RWPE2 (cell line): ENCODE data around the gene HPF1.
"Not testable (repeated sequence)": the region's sequence is repeated elsewhere in the genome, so short reads cannot be mapped to it uniquely, and the experiment has no call there.

Experiments used
- ATAC-seq: fragments of 200-7000 bp; cut with Tn5 transposase; 3 replicates; pipeline ENCODE4 v1.9.1; 2021; ENCODE audit warnings: low read depth
- DNase-seq: peaks from one replicate; pipeline ENCODE4 v3.0.0-alpha.2; 2020; ENCODE audit warnings: low spot score
- H3K27ac ChIP-seq: fragments of 450-650 bp; 2 replicates; pipeline ENCODE4 v1.5.1; 2017; ENCODE audit warnings: mild to moderate bottlenecking; ENCODE audit not compliant: poor library complexity, severe bottlenecking
- H3K27me3 ChIP-seq: fragments of 250-450 bp; sonication (Bioruptor Pico); 2 replicates; pipeline ENCODE4 v1.5.1; 2021; ENCODE audit warnings: mild to moderate bottlenecking, moderate library complexity; ENCODE audit not compliant: insufficient read depth, poor library complexity, severe bottlenecking
- H3K36me3 ChIP-seq: fragments of 250-450 bp; sonication (Bioruptor Pico); 2 replicates; pipeline ENCODE4 v1.5.1; 2020; ENCODE audit warnings: low read depth, mild to moderate bottlenecking, moderate library complexity
- H3K4me1 ChIP-seq: fragments of 250-450 bp; sonication (Bioruptor Pico); 2 replicates; pipeline ENCODE4 v1.5.1; 2021; ENCODE audit warnings: mild to moderate bottlenecking, moderate library complexity; ENCODE audit not compliant: insufficient read depth, poor library complexity, severe bottlenecking
- H3K4me3 ChIP-seq: fragments of 250-450 bp; sonication (Bioruptor Pico); 2 replicates; pipeline ENCODE4 v1.5.1; 2021; ENCODE audit warnings: mild to moderate bottlenecking, moderate library complexity; ENCODE audit not compliant: severe bottlenecking
- H3K9me3 ChIP-seq: fragments of 250-450 bp; sonication (Bioruptor Pico); 2 replicates; pipeline ENCODE4 v1.5.1; 2021; ENCODE audit warnings: mild to moderate bottlenecking, moderate library complexity; ENCODE audit not compliant: severe bottlenecking
- CTCF ChIP-seq: fragments of 450-650 bp; IDR thresholded peaks from one replicate; pipeline ENCODE4 v1.5.1; 2017; ENCODE audit warnings: mild to moderate bottlenecking, moderate library complexity; ENCODE audit not compliant: poor library complexity, severe bottlenecking

HPF1 gene

GRCh38 chr4:169756971-169757574 lies 671 bp downstream of the HPF1 start:
- Histone ChIP-seq H3K9me3 (no peaks in the 10 kb centered on the region), H3K36me3 (peaks cover 13% of the 10 kb centered on the region), H3K4me3 (peak overlapping the region; percentile 56), H3K4me1 (peaks cover 7% of the 10 kb centered on the region), H3K27ac (peak overlapping the region; percentile 39), H3K27me3 (no peaks in the 10 kb centered on the region)
- no peak; the same call in 2 of the 3 replicates for ATAC-seq
- DNase-seq, result no peak
- no peak for TF ChIP-seq CTCF

GRCh38 chr4:169745291-169745690 lies 12.5 kb downstream of the HPF1 start:
- Histone ChIP-seq H3K4me3 (no peak overlapping the region), H3K4me1 (no peaks in the 10 kb centered on the region), H3K27ac (no peak overlapping the region), H3K9me3 (no peaks in the 10 kb centered on the region), H3K36me3 (peaks cover 31% of the 10 kb centered on the region), H3K27me3 (no peaks in the 10 kb centered on the region)
- DNase-seq, result no peak
- ATAC-seq, result no peak
- TF ChIP-seq CTCF, result no peak

- Histone ChIP-seq H3K27ac (no peak overlapping the region), H3K4me3 (no peak overlapping the region), H3K36me3 (peaks cover 31% of the 10 kb centered on the region), H3K27me3 (no peaks in the 10 kb centered on the region), H3K4me1 (no peaks in the 10 kb centered on the region), H3K9me3 (no peaks in the 10 kb centered on the region)
- no peak for DNase-seq
- no peak for ATAC-seq
- TF ChIP-seq CTCF, result no peak
Observed at GRCh38 chr4:169744601-169745000, 13.1 kb downstream of the HPF1 start.

GRCh38 chr4:169741569-169741968 lies 16.2 kb downstream of the HPF1 start:
- DNase-seq (no peak), ATAC-seq (no peak)
- peaks cover 21% of the 10 kb centered on the region for H3K36me3 ChIP-seq
- no peak overlapping the region for H3K27ac ChIP-seq
- no peaks in the 10 kb centered on the region for H3K9me3 ChIP-seq
- H3K27me3 ChIP-seq, result no peaks in the 10 kb centered on the region
- no peak for TF ChIP-seq CTCF
- no peaks in the 10 kb centered on the region for H3K4me1 ChIP-seq
- no peak overlapping the region for H3K4me3 ChIP-seq

- H3K4me3 ChIP-seq, H3K27ac ChIP-seq, ATAC-seq, H3K9me3 ChIP-seq, H3K4me1 ChIP-seq, H3K27me3 ChIP-seq, DNase-seq: not testable (repeated sequence)
- H3K36me3 ChIP-seq, result peaks cover 20% of the 10 kb centered on the region
Observed at GRCh38 chr4:169738604-169739003, 19.1 kb downstream of the HPF1 start.
